PC-9 (cell line): ENCODE data around the gene ADGRL1. TPM values are rescaled to one million over a fixed set of nuclear protein-coding genes. Genes with fewer than 3 reads are reported as not detected.
"Not testable (repeated sequence)": the region's sequence is repeated elsewhere in the genome, so short reads cannot be mapped to it uniquely, and the experiment has no call there.

Source experiments
- BruUV-seq: library from RNA; stranded (reverse); fragments of 400-500 nt; replicated peaks from 2 replicates; lab custom pipeline; 2021; lab: Mats Ljungman, UMichigan
- CTCF ChIA-PET: fragments of 300-600 bp; sonication (Branson Sonifier 250); formaldehyde crosslinking; loops from one replicate; lab custom pipeline; 2022; ENCODE audit warnings: antibody characterized with exemption; lab: Charles Lee
- POLR2A ChIA-PET: fragments of 300-600 bp; sonication (Branson Sonifier 250); formaldehyde crosslinking; loops from one replicate; lab custom pipeline; 2022; ENCODE audit warnings: antibody characterized with exemption; ENCODE audit not compliant: unreplicated experiment; lab: Charles Lee
- DNase-seq, 2 experiments: peaks; one replicate each; pipeline versions ENCODE4 v3.0.0 to v3.0.0-alpha.2; 2015 to 2022; ENCODE audit warnings: mixed read lengths in 1 of 2
- H2AFZ ChIP-seq: fragments of 200-600 bp; sonication (generic); 2 replicates; pipeline ENCODE4 v1.8.1; 2017; ENCODE audit warnings: antibody characterized with exemption
- H3F3A ChIP-seq: fragments of 200-600 bp; sonication (generic); 2 replicates; pipeline ENCODE4 v1.8.1; 2017; ENCODE audit warnings: antibody characterized with exemption, mild to moderate bottlenecking, low read depth; ENCODE audit not compliant: insufficient read depth
- H3K27ac ChIP-seq: fragments of 200-600 bp; sonication (generic); 2 replicates; pipeline ENCODE4 v1.6.1; 2016; ENCODE audit warnings: mixed run types
- H3K27me3 ChIP-seq: fragments of 200-600 bp; sonication (generic); 2 replicates; pipeline ENCODE4 v1.6.1; 2016; ENCODE audit warnings: low read depth, mixed run types; ENCODE audit not compliant: insufficient read depth
- H3K36me3 ChIP-seq: fragments of 200-600 bp; sonication (generic); 2 replicates; pipeline ENCODE4 v1.6.1; 2016; ENCODE audit warnings: low read depth, mixed run types
- H3K4me1 ChIP-seq: fragments of 200-600 bp; sonication (generic); replicated peaks from 2 replicates; pipeline ENCODE4 v1.6.1; 2016; ENCODE audit warnings: mixed run types; ENCODE audit not compliant: insufficient read depth
- H3K4me2 ChIP-seq: fragments of 200-600 bp; sonication (generic); 2 replicates; pipeline ENCODE4 v1.6.1; 2017; ENCODE audit warnings: mixed run types
- H3K4me3 ChIP-seq: fragments of 200-600 bp; sonication (generic); 2 replicates; pipeline ENCODE4 v1.6.1; 2016; ENCODE audit warnings: mixed run types
- H3K79me2 ChIP-seq: fragments of 200-600 bp; sonication (generic); 2 replicates; pipeline ENCODE4 v1.6.1; 2017; ENCODE audit warnings: low read depth, mixed run types
- H3K9me2 ChIP-seq: fragments of 200-600 bp; sonication (generic); 2 replicates; pipeline ENCODE4 v1.8.1; 2017; ENCODE audit warnings: mild to moderate bottlenecking; ENCODE audit not compliant: insufficient read depth
- H3K9me3 ChIP-seq: fragments of 200-600 bp; sonication (generic); 2 replicates; pipeline ENCODE4 v1.8.1; 2016; ENCODE audit warnings: low read depth; ENCODE audit not compliant: insufficient read depth
- H4K20me1 ChIP-seq: fragments of 200-600 bp; sonication (generic); 2 replicates; pipeline ENCODE4 v1.8.1; 2017; ENCODE audit not compliant: insufficient read depth
- CTCF ChIP-seq: fragments of 200-600 bp; sonication (generic); conservative IDR thresholded peaks from 2 replicates; pipeline ENCODE4 v1.6.1; 2017; ENCODE audit warnings: mixed run types, antibody characterized with exemption, mild to moderate bottlenecking, moderate library complexity
- EZH2 ChIP-seq: fragments of 200-600 bp; sonication (generic); IDR thresholded peaks from 2 replicates; pipeline ENCODE4 v1.8.0; 2017; ENCODE audit warnings: antibody characterized with exemption, low read depth
- intact Hi-C: fragments of 100-400 bp; cut with micrococcal nuclease; formaldehyde crosslinking; loops from one replicate; pipeline ENCODE4 v1.10.0; 2022; ENCODE audit not compliant: unreplicated experiment
- total RNA-seq: library from RNA; stranded (reverse); gene quantifications from 2 replicates; pipeline ENCODE4 v1.2.3, GENCODE V29; 2021

The ADGRL1 gene
- total RNA-seq, 1 experiment from 2014 or later: 31.5 TPM

GRCh38 chr19:14187561-14187960 lies 18.4 kb downstream of the ADGRL1 start:
- no peaks in the 10 kb centered on the region for H3F3A ChIP-seq
- no TSS peak for BruUV-seq
- no peaks in the 10 kb centered on the region for H3K9me2 ChIP-seq
- intact Hi-C loops: no loop called here
- H3K27me3 ChIP-seq: no peaks in the 10 kb centered on the region
- H3K4me1 ChIP-seq: no peaks in the 10 kb centered on the region
- ChIA-PET POLR2A (no interaction called here), CTCF (no interaction called here)
- no peak overlapping the region for H3K4me3 ChIP-seq
- 0 out of 2 replicates have a peak, but pooled peaks cover 6% of the 10 kb centered on the region for H4K20me1 ChIP-seq
- no peak for DNase-seq
- H2AFZ ChIP-seq: no peak overlapping the region
- H3K9me3 ChIP-seq: no peaks in the 10 kb centered on the region
- no peak overlapping the region for H3K27ac ChIP-seq
- TF ChIP-seq CTCF (no peak), EZH2 (no peak)
- H3K79me2 ChIP-seq: no peaks in the 10 kb centered on the region
- H3K36me3 ChIP-seq: no peaks in the 10 kb centered on the region
- H3K4me2 ChIP-seq: no peak overlapping the region

GRCh38 chr19:14186684-14187083 lies 19.3 kb downstream of the ADGRL1 start:
- CTCF ChIA-PET: interaction anchor here (0.6 kb wide), 1 partner anchor 246 kb away, joined by 6 read pairs; no protein-coding TSS in a partner anchor
- DNase-seq, H3F3A ChIP-seq, H3K27ac ChIP-seq, H3K36me3 ChIP-seq, H3K79me2 ChIP-seq, H3K27me3 ChIP-seq, intact Hi-C loops, H3K9me3 ChIP-seq, H3K4me1 ChIP-seq, H3K9me2 ChIP-seq, H4K20me1 ChIP-seq, H3K4me2 ChIP-seq, H3K4me3 ChIP-seq, POLR2A ChIA-PET, BruUV-seq, H2AFZ ChIP-seq: not testable (repeated sequence)

GRCh38 chr19:14185691-14186090 lies 20.3 kb downstream of the ADGRL1 start:
- H2AFZ ChIP-seq, H3K79me2 ChIP-seq, H4K20me1 ChIP-seq, H3K36me3 ChIP-seq, H3K9me3 ChIP-seq, H3K27ac ChIP-seq, H3K4me3 ChIP-seq, H3K27me3 ChIP-seq, H3K4me2 ChIP-seq, intact Hi-C loops, DNase-seq, CTCF ChIA-PET, BruUV-seq, H3K4me1 ChIP-seq, H3K9me2 ChIP-seq, H3F3A ChIP-seq, POLR2A ChIA-PET: not testable (repeated sequence)

GRCh38 chr19:14185158-14185557 lies 20.8 kb downstream of the ADGRL1 start:
- no TSS peak for BruUV-seq
- no peak overlapping the region for H3K4me3 ChIP-seq
- H3K27me3 ChIP-seq: no peaks in the 10 kb centered on the region
- H3K9me2 ChIP-seq: no peaks in the 10 kb centered on the region
- CTCF ChIA-PET: no interaction called here
- H3K27ac ChIP-seq: no peak overlapping the region
- no peak overlapping the region for H2AFZ ChIP-seq
- H3K79me2 ChIP-seq: no peaks in the 10 kb centered on the region
- no peak for DNase-seq
- H3K4me1 ChIP-seq: no peaks in the 10 kb centered on the region
- POLR2A ChIA-PET: no interaction called here
- H3F3A ChIP-seq: no peaks in the 10 kb centered on the region
- H3K4me2 ChIP-seq: no peak overlapping the region
- H3K9me3 ChIP-seq: no peaks in the 10 kb centered on the region
- H3K36me3 ChIP-seq: no peaks in the 10 kb centered on the region
- no peak for TF ChIP-seq EZH2
- H4K20me1 ChIP-seq: 0 out of 2 replicates have a peak, but pooled peaks cover 6% of the 10 kb centered on the region
- intact Hi-C loops: no loop called here
